Purkinje cell (primary cell): ENCODE results near the gene NBPF20. TPM values are rescaled to one million over a fixed set of nuclear protein-coding genes. Genes with fewer than 3 reads are reported as not detected.

Source experiments
- polyA plus RNA-seq: library from polyadenylated mRNA; unstranded; fragments of >200 nt; fragmentation: Nextera tagmentation; gene quantifications from 2 replicates; pipeline ENCODE4 v1.2.1, GENCODE V29; 2014

Gene NBPF20, protein sequence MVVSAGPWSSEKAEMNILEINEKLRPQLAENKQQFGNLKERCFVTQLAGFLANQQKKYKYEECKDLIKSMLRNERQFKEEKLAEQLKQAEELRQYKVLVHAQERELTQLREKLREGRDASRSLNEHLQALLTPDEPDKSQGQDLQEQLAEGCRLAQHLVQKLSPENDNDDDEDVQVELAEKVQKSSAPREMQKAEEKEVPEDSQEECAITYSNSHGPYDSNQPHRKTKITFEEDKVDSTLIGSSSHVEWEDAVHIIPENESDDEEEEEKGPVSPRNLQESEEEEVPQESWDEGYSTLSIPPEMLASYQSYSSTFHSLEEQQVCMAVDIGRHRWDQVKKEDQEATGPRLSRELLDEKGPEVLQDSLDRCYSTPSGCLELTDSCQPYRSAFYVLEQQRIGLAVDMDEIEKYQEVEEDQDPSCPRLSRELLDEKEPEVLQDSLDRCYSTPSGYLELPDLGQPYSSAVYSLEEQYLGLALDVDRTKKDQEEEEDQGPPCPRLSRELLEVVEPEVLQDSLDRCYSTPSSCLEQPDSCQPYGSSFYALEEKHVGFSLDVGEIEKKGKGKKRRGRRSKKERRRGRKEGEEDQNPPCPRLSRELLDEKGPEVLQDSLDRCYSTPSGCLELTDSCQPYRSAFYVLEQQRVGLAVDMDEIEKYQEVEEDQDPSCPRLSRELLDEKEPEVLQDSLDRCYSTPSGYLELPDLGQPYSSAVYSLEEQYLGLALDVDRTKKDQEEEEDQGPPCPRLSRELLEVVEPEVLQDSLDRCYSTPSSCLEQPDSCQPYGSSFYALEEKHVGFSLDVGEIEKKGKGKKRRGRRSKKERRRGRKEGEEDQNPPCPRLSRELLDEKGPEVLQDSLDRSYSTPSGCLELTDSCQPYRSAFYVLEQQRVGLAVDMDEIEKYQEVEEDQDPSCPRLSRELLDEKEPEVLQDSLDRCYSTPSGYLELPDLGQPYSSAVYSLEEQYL (N-terminal part only)
- 0.07 and 0.08 TPM in 2 replicates for polyA plus RNA-seq

DNA sequence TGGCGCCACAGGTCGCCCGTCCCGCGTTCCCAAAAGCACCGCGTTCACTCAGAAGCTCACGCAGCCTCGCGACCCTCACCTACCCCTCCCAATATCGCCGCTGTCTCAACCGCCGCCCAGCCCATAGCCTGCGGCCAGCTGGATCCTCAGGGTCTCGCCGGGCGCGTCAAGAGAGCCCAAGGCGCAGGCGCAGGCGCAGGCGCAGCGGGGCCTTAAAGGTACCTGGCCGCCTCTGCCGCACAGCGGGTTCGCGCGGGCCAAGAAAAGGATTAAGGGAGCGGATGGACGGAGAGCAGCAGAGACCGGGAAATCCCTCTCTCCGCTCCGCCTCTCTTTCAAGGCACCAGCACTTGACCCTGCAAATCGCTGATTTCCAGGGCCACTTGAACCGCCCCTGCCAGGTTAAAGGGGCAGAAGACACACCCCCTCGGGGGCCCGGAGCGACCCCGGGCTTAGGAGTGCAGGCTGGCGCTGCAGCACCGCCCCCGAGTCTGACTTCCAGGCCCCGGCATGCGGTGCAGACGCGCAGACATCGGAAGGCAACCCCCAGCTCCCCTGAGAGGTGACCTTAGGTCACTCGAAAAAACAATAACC, at the start of gene NBPF20:
TSS of gene NBPF20 (minus strand) at position 168 of the 594 bp plus-strand sequence. CDS start 20,331 bp downstream, outside the sequence.

Other genes starting within 250 kb of the NBPF20 start
- gene PPIAL4D, start 183.4 kb downstream of the NBPF20 start, polyA plus RNA-seq: not detected in 2 replicates
- 85.3 and 85.5 TPM in 2 replicates for gene GPR89A, start 182.4 kb upstream of the NBPF20 start, polyA plus RNA-seq